ENCODE results near the gene HACD1.
"Not testable (repeated sequence)": the region's sequence is repeated elsewhere in the genome, so short reads cannot be mapped to it uniquely, and the experiment has no call there.

Gene HACD1

DNA sequence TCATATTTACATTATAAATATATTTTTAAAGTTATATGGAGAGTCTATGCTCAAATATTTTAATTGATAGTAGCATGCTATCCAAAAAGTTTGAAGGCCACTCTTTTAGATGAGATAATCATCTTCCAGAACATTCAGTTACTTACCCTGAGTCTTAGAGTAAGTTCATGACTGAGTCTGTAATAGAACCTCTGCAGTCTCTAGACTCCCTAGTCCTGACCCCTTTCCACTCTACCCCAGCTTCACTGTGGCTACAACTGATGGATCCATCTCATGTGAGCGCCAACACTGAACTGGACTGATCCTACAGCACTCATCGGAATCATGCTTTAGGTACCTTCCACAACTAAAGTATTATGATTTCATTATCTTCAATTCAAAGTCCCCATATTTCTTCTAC lies 10.1 kb downstream of the HACD1 start:
- no peaks in the 10 kb centered on the region for H3K27me3 ChIP-seq (ENCODE audit: insufficient read depth, low read length)
- H3K9ac ChIP-seq (ENCODE audit: low read depth, low read length): no peak overlapping the region
- H3K36me3 ChIP-seq (ENCODE audit: insufficient read depth, low read length): peaks cover 7% of the 10 kb centered on the region; the same call in 1 of the 2 replicates
- no peak overlapping the region for H3K4me3 ChIP-seq (ENCODE audit: low read length)
- no peaks in the 10 kb centered on the region for H3K9me3 ChIP-seq (ENCODE audit: insufficient read depth, low read depth, low read length)
- WGBS: 90% methylated on average over 2 of the region's 2 CpGs
- no peak overlapping the region for H3K27ac ChIP-seq (ENCODE audit: low read depth, low read length)
- H3K4me1 ChIP-seq (ENCODE audit: insufficient read depth, low read length): no peaks in the 10 kb centered on the region

DNA sequence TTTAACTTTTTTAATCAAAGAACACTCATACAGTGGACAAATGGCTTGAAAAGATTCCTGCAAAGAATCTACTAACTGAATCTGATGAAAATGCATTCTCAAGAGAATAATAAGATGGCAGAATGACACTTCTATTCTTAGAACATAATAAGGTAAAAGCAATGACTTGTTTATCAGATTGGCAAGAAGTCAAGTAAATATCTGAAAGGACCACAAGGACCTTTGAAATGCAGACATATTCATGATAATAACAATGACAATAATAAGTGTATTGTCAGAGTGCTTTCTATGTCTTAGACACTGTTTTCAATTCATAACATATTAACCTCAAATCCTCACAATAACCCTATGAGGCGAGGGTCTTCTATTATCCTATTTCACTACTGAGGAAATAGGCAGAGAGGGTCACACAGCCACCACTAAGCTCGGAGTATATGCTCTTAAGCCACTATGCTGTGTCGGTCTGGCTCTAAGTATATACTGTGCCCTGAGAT lies 10.6 kb downstream of the HACD1 start:
- H3K27ac ChIP-seq (ENCODE audit: low read depth, low read length): no peak overlapping the region
- no peak overlapping the region for H3K9ac ChIP-seq (ENCODE audit: low read depth, low read length)
- H3K9me3 ChIP-seq (ENCODE audit: insufficient read depth, low read depth, low read length): no peaks in the 10 kb centered on the region
- no peaks in the 10 kb centered on the region for H3K27me3 ChIP-seq (ENCODE audit: insufficient read depth, low read length)
- H3K4me1 ChIP-seq (ENCODE audit: insufficient read depth, low read length): no peaks in the 10 kb centered on the region
- no peak overlapping the region for H3K4me3 ChIP-seq (ENCODE audit: low read length)
- H3K36me3 ChIP-seq (ENCODE audit: insufficient read depth, low read length): peaks cover 5% of the 10 kb centered on the region; the same call in 1 of the 2 replicates
- WGBS: 90% methylated on average over 3 of the region's 3 CpGs

DNA sequence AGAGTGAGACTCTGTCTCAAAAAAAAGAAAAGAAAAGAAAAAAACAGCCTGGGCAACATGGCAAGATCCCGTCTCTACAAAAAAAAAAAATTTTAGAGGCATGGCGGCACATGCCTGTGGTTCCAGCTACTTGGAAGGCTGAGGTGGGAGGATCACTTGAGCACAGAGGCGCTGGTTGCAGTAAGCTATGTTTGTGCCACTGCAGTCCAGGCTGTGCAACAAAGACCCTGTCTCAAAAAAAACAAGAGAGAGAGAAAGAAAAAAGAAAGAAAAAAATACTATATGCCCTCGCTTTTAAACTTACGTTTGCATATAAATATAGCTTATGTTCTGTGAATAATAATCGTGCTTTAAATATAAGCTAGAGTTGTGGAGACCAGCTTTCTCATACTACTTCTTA lies 11.2 kb downstream of the HACD1 start:
- Histone ChIP-seq H3K9me3 (ENCODE audit: insufficient read depth, low read depth, low read length) (no peaks in the 10 kb centered on the region), H3K4me1 (ENCODE audit: insufficient read depth, low read length) (no peaks in the 10 kb centered on the region), H3K27ac (ENCODE audit: low read depth, low read length) (no peak overlapping the region), H3K9ac (ENCODE audit: low read depth, low read length) (no peak overlapping the region), H3K36me3 (ENCODE audit: insufficient read depth, low read length) (peaks cover 7% of the 10 kb centered on the region; the same call in 1 of the 2 replicates), H3K4me3 (ENCODE audit: low read length) (no peak overlapping the region), H3K27me3 (ENCODE audit: insufficient read depth, low read length) (no peaks in the 10 kb centered on the region)
- 95% methylated on average over 3 of the region's 6 CpGs for WGBS

DNA sequence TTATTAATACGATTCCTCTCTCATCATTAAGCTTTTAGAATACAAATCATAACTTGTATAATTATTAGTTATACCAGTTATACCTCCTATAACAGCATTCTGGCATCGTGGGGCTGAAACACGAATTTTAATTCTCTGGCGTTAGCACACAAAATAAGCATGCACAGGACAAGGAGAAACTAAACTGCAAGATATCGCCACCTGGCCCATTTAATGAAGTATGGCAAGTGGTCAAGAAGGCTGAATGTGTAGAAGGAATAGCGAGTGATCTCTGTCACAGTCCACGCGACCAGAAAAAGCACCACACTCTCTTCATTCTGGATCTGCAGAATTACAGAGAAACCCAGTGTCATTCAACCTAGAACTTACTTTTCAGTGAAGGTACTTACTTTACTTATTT lies 18.1 kb downstream of the HACD1 start:
- Histone ChIP-seq H3K4me1 (ENCODE audit: insufficient read depth, low read length) (no peaks in the 10 kb centered on the region), H3K27ac (ENCODE audit: low read depth, low read length) (no peak overlapping the region), H3K9me3 (ENCODE audit: insufficient read depth, low read depth, low read length) (no peaks in the 10 kb centered on the region), H3K4me3 (ENCODE audit: low read length) (no peak overlapping the region), H3K9ac (ENCODE audit: low read depth, low read length) (no peak overlapping the region), H3K36me3 (ENCODE audit: insufficient read depth, low read length) (peaks cover 10% of the 10 kb centered on the region; the same call in 1 of the 2 replicates), H3K27me3 (ENCODE audit: insufficient read depth, low read length) (no peaks in the 10 kb centered on the region)
- 86% methylated on average over 8 of the region's 8 CpGs for WGBS

DNA sequence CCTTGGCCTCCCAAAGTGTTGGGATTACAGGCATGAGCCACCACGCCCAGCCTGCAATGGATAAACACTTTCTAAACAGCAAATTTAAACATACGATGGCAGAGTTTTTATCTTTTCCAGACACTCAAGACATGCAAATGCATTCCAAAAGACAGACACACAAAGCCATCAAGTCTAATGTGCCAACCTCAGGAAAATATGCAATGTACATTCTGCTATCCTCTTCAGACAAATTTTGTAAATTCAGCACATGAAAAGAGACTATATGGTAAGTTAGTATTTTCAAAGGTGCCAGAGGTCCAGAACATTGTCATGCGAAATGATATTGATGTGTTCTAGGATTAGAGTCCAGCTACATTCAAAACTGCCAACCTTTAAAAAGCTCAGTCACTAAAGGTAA lies 19.8 kb downstream of the HACD1 start:
- WGBS: 91% methylated on average over 3 of the region's 3 CpGs
- Histone ChIP-seq H3K9me3 (ENCODE audit: insufficient read depth, low read depth, low read length) (no peaks in the 10 kb centered on the region), H3K27ac (ENCODE audit: low read depth, low read length) (no peak overlapping the region), H3K4me1 (ENCODE audit: insufficient read depth, low read length) (no peaks in the 10 kb centered on the region), H3K27me3 (ENCODE audit: insufficient read depth, low read length) (no peaks in the 10 kb centered on the region), H3K4me3 (ENCODE audit: low read length) (no peak overlapping the region), H3K36me3 (ENCODE audit: insufficient read depth, low read length) (peaks cover 7% of the 10 kb centered on the region; the same call in 1 of the 2 replicates), H3K9ac (ENCODE audit: low read depth, low read length) (no peak overlapping the region)

DNA sequence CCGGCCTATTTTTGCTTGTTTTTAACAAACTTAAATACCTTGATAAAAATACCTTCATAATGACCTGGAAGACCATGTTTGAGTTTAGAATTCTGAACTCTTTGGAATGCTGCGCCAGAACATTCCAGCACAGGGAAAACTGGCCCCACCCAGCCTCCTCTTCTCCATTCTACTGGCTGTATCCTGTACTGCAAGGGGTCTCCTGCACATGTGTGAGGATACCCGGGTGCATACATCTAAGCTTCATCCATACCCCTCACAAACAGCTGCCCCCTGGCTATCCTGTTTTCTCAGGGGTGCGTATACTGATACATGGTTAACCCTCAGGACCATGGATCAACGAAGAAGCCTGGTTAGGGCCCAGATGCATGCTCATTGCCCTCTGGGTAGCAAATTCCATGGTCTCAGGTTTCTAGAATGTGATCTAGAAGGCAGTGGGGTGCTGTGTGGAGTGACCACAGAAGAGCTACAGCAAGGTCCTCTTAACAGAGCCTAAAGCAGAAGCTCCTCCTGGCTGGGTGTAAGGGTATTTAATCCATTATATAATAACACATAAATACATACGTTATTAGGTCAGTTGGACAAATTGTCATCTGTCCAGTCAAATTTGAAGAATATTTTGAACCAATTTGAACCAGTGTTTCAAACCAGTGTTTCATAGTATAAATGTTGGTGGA lies 26.1 kb downstream of the HACD1 start:
- Histone ChIP-seq H3K27ac (ENCODE audit: low read depth, low read length) (no peak overlapping the region), H3K9me3 (ENCODE audit: insufficient read depth, low read depth, low read length) (no peaks in the 10 kb centered on the region), H3K4me3 (ENCODE audit: low read length) (no peak overlapping the region), H3K36me3 (ENCODE audit: insufficient read depth, low read length) (peaks cover 6% of the 10 kb centered on the region; the same call in 1 of the 2 replicates), H3K4me1 (ENCODE audit: insufficient read depth, low read length) (peaks cover 2% of the 10 kb centered on the region), H3K27me3 (ENCODE audit: insufficient read depth, low read length) (no peaks in the 10 kb centered on the region), H3K9ac (ENCODE audit: low read depth, low read length) (no peak overlapping the region)
- WGBS: 96% methylated on average over 5 of the region's 6 CpGs

DNA sequence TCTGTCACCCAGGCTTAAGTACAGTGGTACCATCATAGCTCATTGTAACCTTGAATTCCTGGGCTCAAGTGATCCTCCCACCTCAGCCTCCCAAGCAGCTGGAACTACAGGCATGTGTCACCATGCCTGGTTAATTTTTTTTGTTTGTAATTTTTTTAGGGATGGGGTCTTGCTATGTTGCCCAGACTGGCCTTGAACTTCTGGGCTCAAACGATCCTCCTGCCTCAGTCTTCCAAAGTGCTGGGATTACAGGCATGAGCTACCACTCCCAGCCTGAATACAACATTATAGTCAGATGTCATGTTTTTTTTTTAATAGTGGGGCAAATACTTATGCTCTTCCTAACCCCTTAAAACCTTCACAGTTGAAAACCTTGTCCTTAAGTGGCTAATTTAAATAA lies 27.9 kb downstream of the HACD1 start:
- H3K36me3 ChIP-seq (ENCODE audit: insufficient read depth, low read length); H3K9me3 ChIP-seq (ENCODE audit: insufficient read depth, low read depth, low read length): not testable (repeated sequence)
- 100% methylated on average over 1 of the region's 1 CpG for WGBS

DNA sequence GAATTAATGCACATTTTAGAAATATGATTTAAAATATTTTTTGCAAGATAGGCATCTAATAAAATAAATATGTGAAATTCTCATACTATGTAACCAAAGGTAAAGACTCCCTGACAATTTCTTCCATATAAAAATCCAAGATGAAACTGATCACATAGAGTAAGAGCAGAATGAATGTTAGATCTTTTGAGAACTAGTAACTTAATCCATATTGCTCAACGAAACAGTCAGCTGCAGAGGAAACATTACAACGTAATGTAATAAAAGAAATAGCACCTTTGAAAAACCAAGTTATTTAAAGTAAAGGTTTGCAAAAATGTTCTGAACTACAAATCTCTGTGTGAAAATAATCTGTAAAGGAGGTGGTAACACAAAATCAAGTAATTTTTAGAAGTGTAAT lies 28.8 kb downstream of the HACD1 start:
- Histone ChIP-seq H3K9ac (ENCODE audit: low read depth, low read length) (no peak overlapping the region), H3K4me1 (ENCODE audit: insufficient read depth, low read length) (peaks cover 2% of the 10 kb centered on the region), H3K27ac (ENCODE audit: low read depth, low read length) (no peak overlapping the region), H3K36me3 (ENCODE audit: insufficient read depth, low read length) (peaks cover 6% of the 10 kb centered on the region; the same call in 1 of the 2 replicates), H3K4me3 (ENCODE audit: low read length) (no peak overlapping the region), H3K9me3 (ENCODE audit: insufficient read depth, low read depth, low read length) (no peaks in the 10 kb centered on the region), H3K27me3 (ENCODE audit: insufficient read depth, low read length) (no peaks in the 10 kb centered on the region)
- WGBS: 95% methylated on average over 2 of the region's 2 CpGs

More for the DNA sequence above, 27.9 kb downstream of the HACD1 start:
- H3K4me1 ChIP-seq (ENCODE audit: insufficient read depth, low read length); H3K27ac ChIP-seq (ENCODE audit: low read depth, low read length); H3K9ac ChIP-seq (ENCODE audit: low read depth, low read length); H3K27me3 ChIP-seq (ENCODE audit: insufficient read depth, low read length); H3K4me3 ChIP-seq (ENCODE audit: low read length): not testable (repeated sequence)

DNA sequence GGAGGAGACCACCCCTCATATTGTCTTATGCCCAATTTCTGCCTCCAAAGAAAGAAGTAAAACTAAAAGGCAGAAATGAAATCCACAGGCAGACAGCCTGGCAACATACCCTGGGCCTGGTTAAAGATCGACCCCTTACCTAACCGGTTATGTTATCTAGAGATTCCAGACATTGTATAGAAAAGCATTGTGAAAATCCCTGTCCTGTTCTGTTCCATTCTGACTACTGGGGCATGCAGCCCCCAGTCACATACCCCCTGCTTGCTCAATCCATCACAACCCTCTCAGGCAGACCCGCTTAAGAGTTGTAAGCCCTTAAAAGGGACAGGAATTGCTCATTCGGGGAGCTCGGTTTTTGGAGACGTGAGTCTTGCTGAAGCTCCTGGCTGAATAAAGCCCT lies 29.9 kb downstream of the HACD1 start:
- not testable (repeated sequence) for H3K9ac ChIP-seq (ENCODE audit: low read depth, low read length); H3K4me1 ChIP-seq (ENCODE audit: insufficient read depth, low read length); H3K36me3 ChIP-seq (ENCODE audit: insufficient read depth, low read length); H3K27ac ChIP-seq (ENCODE audit: low read depth, low read length); H3K27me3 ChIP-seq (ENCODE audit: insufficient read depth, low read length); H3K9me3 ChIP-seq (ENCODE audit: insufficient read depth, low read depth, low read length); H3K4me3 ChIP-seq (ENCODE audit: low read length)
- 89% methylated on average over 6 of the region's 6 CpGs for WGBS

DNA sequence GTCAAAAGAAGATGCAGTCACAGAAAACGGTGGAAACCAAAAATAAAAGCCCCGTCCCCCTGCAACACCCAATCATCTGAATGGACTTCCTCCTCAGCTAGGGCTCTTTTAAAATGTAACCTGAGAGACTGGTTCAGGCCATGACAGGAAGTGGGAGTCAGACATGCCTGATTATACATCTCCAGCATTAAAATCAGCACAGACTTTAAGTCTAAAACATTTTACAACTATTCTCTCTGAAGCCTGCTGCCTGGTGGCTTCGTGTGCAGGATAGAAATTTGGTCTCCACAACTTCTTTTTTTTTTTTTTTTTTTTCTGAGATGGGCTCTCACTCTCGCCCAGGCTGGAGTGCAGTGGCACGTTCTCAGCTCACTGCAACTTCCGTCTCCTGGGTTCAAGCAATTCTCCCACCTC lies 30.3 kb downstream of the HACD1 start:
- Histone ChIP-seq H3K9me3 (ENCODE audit: insufficient read depth, low read depth, low read length) (no peaks in the 10 kb centered on the region), H3K27ac (ENCODE audit: low read depth, low read length) (no peak overlapping the region), H3K4me3 (ENCODE audit: low read length) (no peak overlapping the region), H3K4me1 (ENCODE audit: insufficient read depth, low read length) (peaks cover 2% of the 10 kb centered on the region), H3K36me3 (ENCODE audit: insufficient read depth, low read length) (peaks cover 6% of the 10 kb centered on the region; the same call in 1 of the 2 replicates), H3K27me3 (ENCODE audit: insufficient read depth, low read length) (no peaks in the 10 kb centered on the region), H3K9ac (ENCODE audit: low read depth, low read length) (no peak overlapping the region)
- 65% methylated on average over 6 of the region's 6 CpGs for WGBS

DNA sequence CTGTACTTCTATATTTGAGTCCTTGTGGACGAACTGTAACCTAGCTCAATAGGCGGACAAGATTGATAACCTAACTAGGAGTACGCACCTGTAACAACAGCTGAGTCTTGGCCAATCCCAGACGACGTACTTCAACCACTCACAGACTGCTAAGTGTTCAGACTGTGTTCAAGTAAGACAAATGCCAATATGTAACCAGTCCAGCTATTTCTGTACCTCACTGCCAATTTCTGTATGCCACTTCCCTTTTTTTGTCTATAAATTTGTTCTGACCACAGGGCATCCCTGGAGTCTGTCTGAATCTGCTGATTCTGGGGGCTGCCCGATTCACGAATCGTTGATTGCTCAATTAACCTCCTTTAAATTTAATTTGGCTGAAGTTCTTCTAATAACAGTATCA lies 32.2 kb downstream of the HACD1 start:
- no peak overlapping the region for H3K4me3 ChIP-seq (ENCODE audit: low read length)
- H3K9ac ChIP-seq (ENCODE audit: low read depth, low read length): no peak overlapping the region
- 85% methylated on average over 8 of the region's 8 CpGs for WGBS

More for the DNA sequence above, 32.2 kb downstream of the HACD1 start:
- Histone ChIP-seq H3K36me3 (ENCODE audit: insufficient read depth, low read length) (no peaks in the 10 kb centered on the region; the same call in 1 of the 2 replicates), H3K9me3 (ENCODE audit: insufficient read depth, low read depth, low read length) (no peaks in the 10 kb centered on the region), H3K4me1 (ENCODE audit: insufficient read depth, low read length) (peaks cover 2% of the 10 kb centered on the region), H3K27me3 (ENCODE audit: insufficient read depth, low read length) (no peaks in the 10 kb centered on the region), H3K27ac (ENCODE audit: low read depth, low read length) (no peak overlapping the region)

Measured in HUES64 (cell line).